K562 (cell line): ENCODE measurements around the gene ATG13. TPM values are rescaled to one million over a fixed set of nuclear protein-coding genes. Genes with fewer than 3 reads are reported as not detected.

Source experiments
- ATAC-seq: fragments of 200-7000 bp; cut with Tn5 transposase; 3 replicates; pipeline ENCODE4 v1.9.1; 2020; ENCODE audit warnings: moderate library complexity
- BruUV-seq: library from RNA; stranded (reverse); fragments of 400-500 nt; replicated peaks from 2 replicates; lab custom pipeline; 2021; lab: Mats Ljungman, UMichigan
- CTCF ChIA-PET: fragments of 300-600 bp; formaldehyde crosslinking; extraction: SDS; loops from one replicate; lab custom pipeline; 2021; ENCODE audit warnings: low intra/inter-chr PET ratio; lab: Yijun Ruan, JAX
- POLR2A ChIA-PET: fragments of 300-600, 350-650 bp; sonication (Branson Sonifier 250); formaldehyde crosslinking; extraction: SDS; loops from one replicate; lab custom pipeline; 2021; ENCODE audit warnings: antibody characterized with exemption, inconsistent platforms; lab: Yijun Ruan, JAX
- DNase-seq, 4 experiments: peaks; one replicate each; pipeline versions ENCODE4 v3.0.0 to v3.0.0-alpha.2; 2011 to 2018; ENCODE audit warnings: low spot score in 3 of 4, mixed read lengths in 3 of 4; ENCODE audit errors: extremely low read depth in 1 of 4
- FAIRE-seq: peaks from 2 replicates; lab custom pipeline; 2011; peaks lifted over from hg19 to GRCh38; lab: Jason Lieb, UNC
- H2AFZ ChIP-seq: 2 replicates; pipeline ENCODE4 v1.6.0; 2011; ENCODE audit warnings: low read depth, low read length, control low read depth, inconsistent platforms
- H3K27ac ChIP-seq: fragments of 200-600 bp; 3 replicates; pipeline ENCODE4 v1.8.0; 2011; ENCODE audit warnings: low read depth, mild to moderate bottlenecking, control low read depth, inconsistent platforms, low read length, moderate library complexity, mixed read lengths; ENCODE audit errors: extremely low read depth
- H3K27me3 ChIP-seq, 2 experiments: fragments of 300-600 bp in 1 of 2; 2 replicates in 1 of 2; 3 replicates in 1 of 2; pipeline versions ENCODE4 v1.6.0 to v1.8.0; 2011; ENCODE audit warnings: inconsistent platforms in 2 of 2, low read length in 2 of 2, mild to moderate bottlenecking in 1 of 2, mixed read lengths in 1 of 2, moderate library complexity in 1 of 2; ENCODE audit not compliant: control insufficient read depth in 2 of 2, insufficient read depth in 2 of 2
- H3K36me3 ChIP-seq: fragments of 300-600 bp; 3 replicates; pipeline ENCODE4 v1.8.0; 2011; ENCODE audit warnings: mild to moderate bottlenecking, low read length, inconsistent platforms; ENCODE audit not compliant: control insufficient read depth, insufficient read depth
- H3K4me1 ChIP-seq, 2 experiments: fragments of 200-600 bp in 1 of 2; replicated peaks in 1 of 2; 2 replicates in 1 of 2; 3 replicates in 1 of 2; pipeline versions ENCODE4 v1.5.1 to v1.8.0; 2011; ENCODE audit warnings: inconsistent platforms in 2 of 2, low read length in 2 of 2, mild to moderate bottlenecking in 1 of 2, mixed read lengths in 1 of 2, moderate library complexity in 1 of 2; ENCODE audit not compliant: control insufficient read depth in 2 of 2, insufficient read depth in 2 of 2
- H3K4me2 ChIP-seq: 2 replicates; pipeline ENCODE4 v1.6.1; 2011; ENCODE audit warnings: low read length, control low read depth, inconsistent platforms, mixed read lengths; ENCODE audit not compliant: insufficient read depth
- H3K4me3 ChIP-seq: fragments of 200-600 bp; sonication (generic), shearing (Covaris generic); 2 replicates; pipeline ENCODE4 v1.5.1; 2016; ENCODE audit warnings: control low read depth, inconsistent platforms
- H3K79me2 ChIP-seq: fragments of 200-600 bp; 3 replicates; pipeline ENCODE4 v1.8.0; 2011; ENCODE audit warnings: low read length, inconsistent platforms; ENCODE audit not compliant: control insufficient read depth, insufficient read depth
- H3K9ac ChIP-seq, 2 experiments: 2 replicates each; pipeline versions ENCODE4 v1.6.0 to v1.6.1; 2011; ENCODE audit warnings: low read depth in 2 of 2, low read length in 2 of 2, control low read depth in 1 of 2, inconsistent platforms in 1 of 2, mild to moderate bottlenecking in 1 of 2, mixed read lengths in 1 of 2; ENCODE audit not compliant: insufficient read depth in 1 of 2
- H3K9me1 ChIP-seq: one replicate; pipeline ENCODE4 v1.6.0; 2011; ENCODE audit warnings: inconsistent platforms, mild to moderate bottlenecking, low read length, moderate library complexity; ENCODE audit not compliant: control insufficient read depth, insufficient read depth
- H3K9me3 ChIP-seq: replicated peaks from 2 replicates; pipeline ENCODE4 v1.5.1; 2011; ENCODE audit warnings: low read depth, low read length, inconsistent platforms; ENCODE audit not compliant: control insufficient read depth, insufficient read depth
- H4K20me1 ChIP-seq: replicated peaks from 2 replicates; pipeline ENCODE4 v1.6.1; 2011; ENCODE audit warnings: low read length, inconsistent platforms, mixed read lengths; ENCODE audit not compliant: control insufficient read depth, insufficient read depth
- ZBTB9 ChIP-seq: fragments of 450-650 bp; formaldehyde crosslinking; IDR thresholded peaks from 2 replicates; pipeline ENCODE4 v1.4.0; 2020; ENCODE audit warnings: mild to moderate bottlenecking, moderate library complexity
- WGBS: fragments of 100-300 bp; shearing (Covaris generic); methylation state at CpG from one replicate; pipeline ENCODE4 v1.1.6; 2016; ENCODE audit warnings: low coverage, mixed read lengths; ENCODE audit not compliant: insufficient coverage; ENCODE audit errors: missing lambda C conversion rate; 5-methylcytosine and 5-hydroxymethylcytosine counted together
- in situ Hi-C: fragments of 300-500 bp; cut with MboI; formaldehyde crosslinking; loops from 4 replicates; pipeline ENCODE4 v1.15.0; 2018; ENCODE audit warnings: inconsistent platforms, mixed read lengths
- intact Hi-C: fragments of 100-400 bp; cut with micrococcal nuclease; formaldehyde crosslinking; loops from 2 replicates; pipeline ENCODE4 v1.14.2; 2022
- polyA plus RNA-seq, 8 experiments: library from polyadenylated mRNA; depleted of rRNA in 4 of 8; stranded (reverse) in 5 of 8; unstranded in 3 of 8; fragments of >200 nt; fragmentation: Nextera tagmentation in 2 of 8; fragmentation: Illumina TruSeq in 1 of 8; extraction: Ambion mirVana in 2 of 8; extraction: Trizol in 1 of 8; gene quantifications; 2 replicates each; pipeline versions ENCODE4 v1.2.1 to v1.2.3, GENCODE V29; 2011 to 2014; ENCODE audit warnings: inconsistent platforms in 1 of 8, missing spikeins in 1 of 8
- total RNA-seq, 7 experiments: library from RNA; depleted of rRNA in 6 of 7; stranded (reverse); fragments of >200 nt in 6 of 7; fragmentation: Illumina TruSeq in 2 of 7; extraction: Trizol in 2 of 7; gene quantifications; 2 replicates each; pipeline versions ENCODE4 v1.2.1 to v1.2.3, GENCODE V29; 2011 to 2021; ENCODE audit warnings: low replicate concordance in 1 of 7
- TF ChIP-seq, protein P1 (sequence below): fragments of 450-650 bp; IDR thresholded peaks from 2 replicates; pipeline ENCODE4 v1.6.1; 2016; ENCODE audit warnings: borderline replicate concordance
- TF ChIP-seq, protein P2 (sequence below): sonication (generic); formaldehyde crosslinking; IDR thresholded peaks from 2 replicates; pipeline ENCODE4 v1.9.0; 2022; ENCODE audit warnings: mild to moderate bottlenecking, missing genetic modification reagents

ATG13 gene
- total and polyA plus RNA-seq, 9 of the 15 experiments (the other 6 are each of a cell fraction or from before 2014, with no cell fraction given): 13.1 to 61.5 (median 36.5) TPM

GRCh38 chr11:46671958-46672315 is 54.6 kb downstream of the ATG13 start (continued):
- no peak for TF ChIP-seq ZBTB9

DNA sequence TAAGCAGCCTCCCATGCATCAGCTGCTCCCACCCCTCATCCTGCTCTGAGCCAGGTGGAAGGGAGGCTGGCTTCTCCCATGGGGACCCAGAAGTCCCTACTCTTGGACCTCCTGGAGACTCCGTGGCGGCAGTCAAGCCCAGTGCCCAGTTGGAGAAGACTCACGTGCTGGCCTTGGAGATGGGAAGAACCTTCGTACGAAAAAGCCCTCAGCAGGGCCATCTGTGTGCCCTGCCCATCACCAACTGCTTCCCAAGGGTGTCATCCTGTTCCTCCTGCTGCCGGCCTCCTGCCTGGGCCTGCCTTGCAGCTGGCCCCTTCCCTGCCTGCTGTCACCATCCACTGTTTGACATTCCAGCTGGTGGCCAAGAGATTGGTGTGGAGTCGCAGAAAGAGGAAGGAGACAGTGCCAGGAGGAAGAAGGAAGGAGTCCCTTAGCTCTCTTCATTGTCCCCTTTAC is 55.1 kb downstream of the ATG13 start:
- H2AFZ ChIP-seq: no peak overlapping the region
- no peak for DNase-seq
- H4K20me1 ChIP-seq: no peaks in the 10 kb centered on the region
- intact Hi-C loops: no loop called here
- 85% methylated on average over 1 of the region's 7 CpGs for WGBS
- BruUV-seq: TSS peak; percentile 32
- in situ Hi-C loops: no loop called here
- CTCF ChIA-PET: no interaction called here
- H3K79me2 ChIP-seq: no peaks in the 10 kb centered on the region
- peaks cover 55% of the 10 kb centered on the region for H3K36me3 ChIP-seq
- H3K4me2 ChIP-seq: no peak overlapping the region
- H3K9me3 ChIP-seq: no peaks in the 10 kb centered on the region
- H3K9me1 ChIP-seq: peaks cover 7% of the 10 kb centered on the region
- no peaks in the 10 kb centered on the region for H3K27me3 ChIP-seq
- peaks cover 0 to 4% of the 10 kb centered on the region in 2 experiments; a peak in 1 of 5 replicates for H3K4me1 ChIP-seq
- H3K27ac ChIP-seq: no peak overlapping the region
- H3K4me3 ChIP-seq: no peak overlapping the region
- TF ChIP-seq, protein P1, sequence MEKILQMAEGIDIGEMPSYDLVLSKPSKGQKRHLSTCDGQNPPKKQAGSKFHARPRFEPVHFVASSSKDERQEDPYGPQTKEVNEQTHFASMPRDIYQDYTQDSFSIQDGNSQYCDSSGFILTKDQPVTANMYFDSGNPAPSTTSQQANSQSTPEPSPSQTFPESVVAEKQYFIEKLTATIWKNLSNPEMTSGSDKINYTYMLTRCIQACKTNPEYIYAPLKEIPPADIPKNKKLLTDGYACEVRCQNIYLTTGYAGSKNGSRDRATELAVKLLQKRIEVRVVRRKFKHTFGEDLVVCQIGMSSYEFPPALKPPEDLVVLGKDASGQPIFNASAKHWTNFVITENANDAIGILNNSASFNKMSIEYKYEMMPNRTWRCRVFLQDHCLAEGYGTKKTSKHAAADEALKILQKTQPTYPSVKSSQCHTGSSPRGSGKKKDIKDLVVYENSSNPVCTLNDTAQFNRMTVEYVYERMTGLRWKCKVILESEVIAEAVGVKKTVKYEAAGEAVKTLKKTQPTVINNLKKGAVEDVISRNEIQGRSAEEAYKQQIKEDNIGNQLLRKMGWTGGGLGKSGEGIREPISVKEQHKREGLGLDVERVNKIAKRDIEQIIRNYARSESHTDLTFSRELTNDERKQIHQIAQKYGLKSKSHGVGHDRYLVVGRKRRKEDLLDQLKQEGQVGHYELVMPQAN: no peak
- TF ChIP-seq, protein P2, sequence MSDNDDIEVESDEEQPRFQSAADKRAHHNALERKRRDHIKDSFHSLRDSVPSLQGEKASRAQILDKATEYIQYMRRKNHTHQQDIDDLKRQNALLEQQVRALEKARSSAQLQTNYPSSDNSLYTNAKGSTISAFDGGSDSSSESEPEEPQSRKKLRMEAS (CRISPR knock-in tag): no peak
- POLR2A ChIA-PET: interaction anchor here (0.8 to 1.2 kb wide), 3 partner anchors 9 to 30 kb away, joined by 4 read pairs; no protein-coding TSS in a partner anchor
- no peak for FAIRE-seq
- no peak for ATAC-seq
- H3K9ac ChIP-seq: no peak overlapping the region
